Measurements from ENCODE around the gene SVEP1. TPM values are rescaled to one million over a fixed set of nuclear protein-coding genes. Genes with fewer than 3 reads are reported as not detected.

SVEP1 gene
- total and polyA plus RNA-seq, 8 donors: 0.43 to 64.4 (median 8.4) TPM

DNA sequence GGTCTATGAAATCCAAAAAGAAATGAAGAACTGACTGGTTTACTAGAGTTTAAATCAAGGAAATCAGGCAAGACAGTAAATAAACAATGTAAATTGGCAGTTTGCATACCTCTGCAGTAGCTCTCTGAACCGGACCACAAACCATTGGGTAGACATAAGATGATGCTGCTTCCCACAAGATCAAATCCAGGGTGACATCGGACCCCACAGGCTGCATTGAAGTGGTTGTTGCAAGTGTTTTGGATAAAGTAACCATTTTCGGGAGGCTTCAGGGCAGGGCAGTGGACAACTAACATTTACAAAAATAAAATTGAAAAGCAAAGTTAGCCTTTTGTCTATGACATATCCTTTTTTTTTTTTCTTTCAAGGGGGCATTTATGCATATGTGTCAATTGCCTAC is 66.7 kb downstream of the SVEP1 start:
- Histone ChIP-seq H3K27me3 (no peaks in the 10 kb centered on the region), H3K4me1 (no peaks in the 10 kb centered on the region), H3K36me3 (peaks cover 0 to 10% (median 0%) of the 10 kb centered on the region in 4 donors), H3K4me3 (no peak overlapping the region), H3K27ac (no peak overlapping the region), H3K9me3 (no peaks in the 10 kb centered on the region)
- TF ChIP-seq, protein P1, sequence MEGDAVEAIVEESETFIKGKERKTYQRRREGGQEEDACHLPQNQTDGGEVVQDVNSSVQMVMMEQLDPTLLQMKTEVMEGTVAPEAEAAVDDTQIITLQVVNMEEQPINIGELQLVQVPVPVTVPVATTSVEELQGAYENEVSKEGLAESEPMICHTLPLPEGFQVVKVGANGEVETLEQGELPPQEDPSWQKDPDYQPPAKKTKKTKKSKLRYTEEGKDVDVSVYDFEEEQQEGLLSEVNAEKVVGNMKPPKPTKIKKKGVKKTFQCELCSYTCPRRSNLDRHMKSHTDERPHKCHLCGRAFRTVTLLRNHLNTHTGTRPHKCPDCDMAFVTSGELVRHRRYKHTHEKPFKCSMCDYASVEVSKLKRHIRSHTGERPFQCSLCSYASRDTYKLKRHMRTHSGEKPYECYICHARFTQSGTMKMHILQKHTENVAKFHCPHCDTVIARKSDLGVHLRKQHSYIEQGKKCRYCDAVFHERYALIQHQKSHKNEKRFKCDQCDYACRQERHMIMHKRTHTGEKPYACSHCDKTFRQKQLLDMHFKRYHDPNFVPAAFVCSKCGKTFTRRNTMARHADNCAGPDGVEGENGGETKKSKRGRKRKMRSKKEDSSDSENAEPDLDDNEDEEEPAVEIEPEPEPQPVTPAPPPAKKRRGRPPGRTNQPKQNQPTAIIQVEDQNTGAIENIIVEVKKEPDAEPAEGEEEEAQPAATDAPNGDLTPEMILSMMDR (IDR thresholded peaks at IDR 0.05): no peak
- TF ChIP-seq POLR2AphosphoS5 (IDR thresholded peaks at IDR 0.05): no peak
- TF ChIP-seq EP300 (IDR thresholded peaks at IDR 0.05): no peak
- no peak for TF ChIP-seq POLR2A (IDR thresholded peaks at IDR 0.05)
- WGBS, 5 donors: 78 to 86% (median 80%) methylated on average over 3 of the region's 3 CpGs
- intact Hi-C loops (cut with DNase I; ENCODE audit: low total_unique reads): no loop called here
- no peak for DNase-seq

DNA sequence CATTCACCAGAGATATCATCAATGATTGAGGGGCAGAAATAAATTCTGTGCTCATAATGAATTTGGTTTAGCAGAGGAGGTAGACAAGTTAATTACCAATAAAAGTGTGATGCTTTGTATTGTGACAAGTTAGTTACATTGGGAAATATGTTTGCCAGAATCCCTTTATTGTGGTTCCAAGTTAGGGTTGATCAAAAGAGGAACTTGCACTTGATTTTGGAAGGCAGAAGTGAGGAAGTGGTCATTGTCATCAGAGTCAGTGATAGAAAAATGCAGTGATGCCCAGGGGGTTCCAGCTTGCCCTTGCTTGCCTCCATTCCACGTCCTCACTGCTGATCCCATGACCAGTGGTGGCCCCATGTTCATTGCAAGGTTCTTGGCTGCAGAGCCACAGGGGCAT is 69.7 kb downstream of the SVEP1 start:
- H3K27me3 ChIP-seq: no peaks in the 10 kb centered on the region
- H3K4me1 ChIP-seq: no peaks in the 10 kb centered on the region
- no peak overlapping the region for H3K27ac ChIP-seq
- H3K36me3 ChIP-seq: peaks cover 0 to 10% (median 0%) of the 10 kb centered on the region in 4 donors
- H3K4me3 ChIP-seq: no peak overlapping the region
- intact Hi-C loops (cut with DNase I; ENCODE audit: low total_unique reads): no loop called here
- DNase-seq: no peak
- WGBS, 5 donors: 55 to 88% (median 80%) methylated on average over 1 of the region's 1 CpG
- H3K9me3 ChIP-seq: no peaks in the 10 kb centered on the region
- TF ChIP-seq POLR2A (IDR thresholded peaks at IDR 0.05) (no peak), EP300 (IDR thresholded peaks at IDR 0.05) (no peak), POLR2AphosphoS5 (IDR thresholded peaks at IDR 0.05) (no peak)
- TF ChIP-seq, protein P1 (IDR thresholded peaks at IDR 0.05): no peak

DNA sequence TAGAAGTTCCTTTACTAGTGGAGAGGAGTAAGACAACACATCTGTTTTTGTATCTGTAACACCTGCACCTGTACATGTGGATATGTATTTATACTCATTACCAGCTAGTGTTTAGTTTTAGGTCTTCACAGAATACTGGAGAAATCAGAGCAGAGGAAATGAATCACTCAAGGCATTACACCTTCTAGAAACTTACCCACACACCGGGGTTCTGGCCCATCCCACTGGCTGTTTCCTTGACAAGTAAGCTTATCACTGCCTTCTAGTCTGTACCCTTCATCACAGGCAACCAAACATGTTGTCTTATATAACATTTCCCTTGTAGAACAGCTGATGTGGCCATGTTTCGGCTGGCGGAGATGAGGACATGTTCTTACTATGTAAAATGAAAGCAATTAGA is 76.7 kb downstream of the SVEP1 start:
- WGBS, 5 donors: 76 to 88% (median 85%) methylated on average over 3 of the region's 3 CpGs
- Histone ChIP-seq H3K27ac (no peak overlapping the region), H3K9me3 (no peaks in the 10 kb centered on the region), H3K4me3 (no peak overlapping the region), H3K27me3 (no peaks in the 10 kb centered on the region), H3K36me3 (peaks cover 0 to 4% (median 2%) of the 10 kb centered on the region in 4 donors), H3K4me1 (no peaks in the 10 kb centered on the region)
- no peak for TF ChIP-seq POLR2AphosphoS5 (IDR thresholded peaks at IDR 0.05)
- no peak for TF ChIP-seq EP300 (IDR thresholded peaks at IDR 0.05)
- TF ChIP-seq POLR2A (IDR thresholded peaks at IDR 0.05): no peak
- TF ChIP-seq, protein P1 (IDR thresholded peaks at IDR 0.05): no peak
- DNase-seq: no peak
- intact Hi-C loops (cut with DNase I; ENCODE audit: low total_unique reads): no loop called here

DNA sequence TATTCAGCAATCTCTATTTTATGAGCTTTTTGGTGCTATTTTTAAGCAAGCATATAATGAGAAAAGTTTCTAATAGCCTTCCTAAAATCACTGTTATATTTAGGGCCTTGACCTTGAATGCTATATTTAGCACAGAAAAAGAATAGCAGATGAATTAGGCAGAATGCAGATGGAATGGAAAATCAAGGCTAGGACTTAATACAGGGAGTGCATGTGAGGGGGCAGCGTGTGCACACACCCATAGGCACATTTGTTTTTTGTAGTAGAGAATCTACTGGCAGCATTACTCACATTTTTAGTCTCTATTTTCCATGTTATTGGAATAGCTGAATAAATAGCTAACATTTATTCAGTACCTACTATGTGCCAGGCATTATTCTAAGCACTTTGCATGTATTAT is 79.9 kb downstream of the SVEP1 start:
- H3K4me1 ChIP-seq: no peaks in the 10 kb centered on the region
- no peaks in the 10 kb centered on the region for H3K9me3 ChIP-seq
- no peaks in the 10 kb centered on the region for H3K27me3 ChIP-seq
- WGBS, 5 donors: 76 to 93% (median 83%) methylated on average over 1 of the region's 1 CpG
- no peak for DNase-seq
- peaks cover 0 to 14% (median 2%) of the 10 kb centered on the region in 4 donors for H3K36me3 ChIP-seq
- no peak for TF ChIP-seq POLR2AphosphoS5 (IDR thresholded peaks at IDR 0.05)
- no peak for TF ChIP-seq POLR2A (IDR thresholded peaks at IDR 0.05)
- TF ChIP-seq, protein P1 (IDR thresholded peaks at IDR 0.05): no peak
- no peak for TF ChIP-seq EP300 (IDR thresholded peaks at IDR 0.05)
- H3K4me3 ChIP-seq: no peak overlapping the region
- intact Hi-C loops (cut with DNase I; ENCODE audit: low total_unique reads): no loop called here
- H3K27ac ChIP-seq: no peak overlapping the region
